NOMO-1 treated with dmso at 0.1 percent for 144 hours (cell line): ENCODE data around the gene HLX.
A peak's percentile ranks its signal among the peaks of the same experiment; 100 is the strongest.

Experiments used
- DNase-seq: peaks from one replicate; lab custom pipeline; 2025; ENCODE audit not compliant: unreplicated experiment; lab: John Stamatoyannopoulos, UW

HLX gene

DNA sequence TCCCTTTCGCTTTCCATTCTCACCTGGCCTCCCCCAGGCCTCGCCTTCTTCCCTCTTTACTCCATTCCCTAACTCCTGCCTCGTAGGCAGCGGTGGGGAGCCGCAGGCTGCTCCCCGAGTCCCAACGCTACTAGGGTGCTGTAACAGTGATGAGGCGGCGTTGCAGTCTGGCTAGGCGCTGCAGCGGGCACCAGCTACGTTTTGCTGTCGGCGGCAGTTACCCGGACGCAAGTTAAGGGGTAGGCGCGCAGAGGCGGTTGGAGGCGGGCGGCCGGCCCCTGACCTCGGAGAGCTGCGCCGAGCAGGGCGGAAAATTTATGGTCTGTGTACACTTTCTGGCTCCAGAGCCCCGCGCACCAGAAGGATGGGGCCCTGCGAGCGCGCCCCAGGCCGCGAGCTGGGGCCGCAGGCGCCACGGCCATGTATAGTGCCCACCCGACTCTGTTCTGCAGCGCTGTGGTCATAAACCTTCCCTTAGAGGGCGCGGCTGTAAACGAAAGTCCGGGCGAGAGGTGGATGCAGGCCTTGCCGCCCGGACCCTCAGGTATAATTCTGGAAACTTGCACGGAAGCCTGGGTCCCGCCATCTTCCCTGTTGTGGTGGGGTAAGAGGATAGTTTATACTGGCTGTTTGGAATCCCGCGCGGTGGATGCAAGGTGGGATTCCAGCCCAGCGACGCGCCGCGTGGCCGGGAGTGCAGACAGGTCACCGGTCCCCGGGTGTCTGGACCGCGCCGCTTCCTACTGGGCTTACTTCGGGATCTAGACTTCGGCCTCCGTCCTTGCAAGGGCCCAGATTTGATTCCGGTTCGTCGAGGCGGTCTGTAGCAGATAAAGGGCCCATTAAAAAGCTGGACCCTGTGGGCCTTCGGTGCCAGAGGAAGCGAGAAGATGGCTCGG lies 15.0 kb downstream of the HLX start:
- no peak for DNase-seq

DNA sequence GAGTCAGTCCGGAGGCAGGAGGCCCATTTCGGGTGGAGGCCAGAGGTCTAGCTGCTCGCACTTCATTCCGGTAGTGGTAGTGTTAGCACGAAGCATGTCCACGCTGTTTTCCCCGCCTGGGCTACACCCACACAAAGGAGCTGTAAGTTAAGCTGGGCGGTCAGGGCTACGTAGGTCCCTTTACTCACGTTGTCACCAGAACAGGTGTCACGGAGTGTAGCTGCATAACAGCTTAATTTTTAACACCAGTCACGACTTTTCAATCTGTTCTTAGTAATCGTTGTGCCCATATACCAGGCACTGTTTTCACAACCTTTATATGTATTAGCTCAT lies 15.6 kb downstream of the HLX start:
- DNase-seq = no peak

DNA sequence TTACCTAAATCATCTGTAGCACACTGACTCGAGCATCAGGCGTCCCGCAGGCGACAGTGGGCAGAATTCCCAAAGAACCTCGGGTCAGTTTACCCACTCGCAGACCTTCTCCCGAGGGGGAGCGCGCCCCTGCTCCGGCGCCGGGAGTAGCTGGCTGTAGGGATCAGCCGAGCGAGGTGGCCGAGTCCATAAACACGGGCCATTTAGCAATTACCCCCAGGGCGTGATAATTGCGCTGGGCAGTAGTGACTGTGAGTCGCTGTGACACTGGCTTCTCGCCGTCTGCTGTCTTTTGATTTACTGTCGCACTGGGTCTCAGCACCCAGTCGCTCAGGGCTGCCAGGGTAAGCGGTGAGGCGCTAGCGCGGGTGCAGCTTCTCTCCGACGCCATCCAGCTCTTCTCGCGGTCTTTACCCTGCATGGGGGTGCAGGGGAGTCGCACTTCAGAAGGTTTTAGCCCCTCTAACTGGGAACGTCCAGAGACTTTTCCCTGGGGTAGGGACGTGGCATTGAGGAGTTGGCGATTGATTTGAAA lies 16.2 kb downstream of the HLX start:
- DNase-seq = no peak

DNA sequence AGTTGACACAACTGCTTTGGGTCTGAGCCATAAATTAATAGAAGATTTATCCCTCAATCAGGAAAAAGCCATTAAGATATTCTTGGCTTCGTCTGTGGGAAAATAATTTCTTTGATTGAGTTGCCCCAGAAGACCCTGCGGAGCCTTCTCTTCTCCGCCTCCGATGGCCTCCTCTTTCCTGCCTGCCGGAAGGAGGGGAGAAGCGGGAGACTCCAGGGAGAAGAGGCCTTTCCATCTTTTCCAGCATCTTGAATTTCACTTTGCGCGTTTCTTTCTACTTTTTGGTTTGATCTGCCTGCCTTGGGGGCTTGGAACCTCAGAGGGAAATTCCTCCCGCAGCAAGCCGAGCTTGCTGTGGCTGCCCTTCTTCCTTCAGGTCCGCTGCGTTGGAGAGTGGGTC lies 16.8 kb downstream of the HLX start:
- DNase-seq = no peak

DNA sequence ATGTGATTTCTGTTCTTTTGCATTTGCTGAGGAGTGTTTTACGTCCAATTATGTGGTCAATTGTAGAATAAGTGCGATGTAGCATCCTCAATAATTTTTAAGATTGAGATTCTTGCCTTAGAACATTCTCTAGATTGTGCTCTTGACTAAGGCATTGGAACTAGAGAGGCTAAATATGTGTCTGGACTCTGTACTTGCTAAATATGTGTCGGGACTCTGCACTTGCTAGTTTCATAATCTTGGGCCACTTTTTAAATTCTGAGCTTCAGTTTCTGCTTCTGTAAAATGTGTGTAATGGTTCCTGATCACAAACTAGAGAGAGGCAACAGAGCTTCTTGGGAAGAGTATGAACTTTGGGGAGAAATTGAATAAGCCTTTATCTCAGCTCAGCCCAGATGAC lies 21.6 kb downstream of the HLX start:
- no peak for DNase-seq

DNA sequence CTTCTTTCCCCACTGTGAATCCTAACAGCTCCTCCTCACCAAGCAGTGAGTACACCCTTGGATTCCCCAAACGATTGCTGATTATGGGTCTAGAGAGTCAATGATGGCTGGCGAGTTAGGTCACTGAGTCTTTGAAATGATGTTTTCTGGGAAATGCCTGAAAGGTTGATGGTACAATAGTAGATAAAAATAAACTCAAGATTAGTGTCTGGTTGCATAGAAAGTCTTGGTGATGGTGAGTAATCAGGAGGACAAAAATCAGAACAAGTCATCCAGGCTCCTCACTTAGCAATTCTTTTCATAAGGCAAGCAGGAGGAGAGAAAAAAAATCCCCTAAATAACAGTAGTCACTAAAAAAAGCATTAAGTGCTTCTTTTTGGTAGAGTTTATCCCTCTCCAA lies 22.6 kb downstream of the HLX start:
- no peak for DNase-seq

DNA sequence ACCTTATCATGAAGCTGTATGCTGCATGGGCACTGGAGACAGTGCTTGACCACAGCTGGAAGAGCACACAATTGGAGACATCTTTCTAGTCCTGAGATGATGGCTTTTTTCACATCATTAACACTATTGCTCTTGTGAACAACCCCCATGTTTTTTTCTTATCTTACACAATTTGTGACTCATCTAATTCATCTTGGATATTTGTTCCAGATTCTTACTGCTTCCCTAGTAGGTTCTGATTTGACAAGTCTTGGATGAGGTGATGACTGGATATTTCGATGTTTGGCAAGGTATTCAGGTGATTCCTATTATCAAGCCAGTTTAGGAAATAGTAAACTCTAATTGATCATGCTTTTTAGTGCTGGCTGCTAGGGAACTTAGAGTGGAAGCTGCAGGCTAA lies 23.7 kb downstream of the HLX start:
- DNase-seq = no peak

DNA sequence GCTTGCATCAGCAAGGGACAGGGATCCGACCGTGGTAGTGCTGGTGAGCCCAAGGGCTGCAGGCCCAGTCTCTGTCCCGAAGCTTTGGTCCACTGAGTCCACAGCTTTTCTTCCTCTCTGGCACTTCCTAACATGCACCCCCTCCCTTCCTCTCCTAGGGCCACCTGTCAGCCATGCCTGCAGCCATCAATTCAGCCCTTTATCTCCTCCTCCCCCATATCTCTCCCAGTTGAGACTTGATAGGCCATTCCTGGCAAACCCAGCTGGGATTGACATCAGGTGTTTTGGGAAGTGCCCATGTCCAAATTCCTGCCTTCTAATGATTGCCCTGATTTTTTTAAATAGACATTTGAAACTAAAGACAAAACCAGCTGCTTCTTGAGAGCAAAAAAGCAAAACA lies 25.6 kb downstream of the HLX start:
- DNase-seq = no peak

DNA sequence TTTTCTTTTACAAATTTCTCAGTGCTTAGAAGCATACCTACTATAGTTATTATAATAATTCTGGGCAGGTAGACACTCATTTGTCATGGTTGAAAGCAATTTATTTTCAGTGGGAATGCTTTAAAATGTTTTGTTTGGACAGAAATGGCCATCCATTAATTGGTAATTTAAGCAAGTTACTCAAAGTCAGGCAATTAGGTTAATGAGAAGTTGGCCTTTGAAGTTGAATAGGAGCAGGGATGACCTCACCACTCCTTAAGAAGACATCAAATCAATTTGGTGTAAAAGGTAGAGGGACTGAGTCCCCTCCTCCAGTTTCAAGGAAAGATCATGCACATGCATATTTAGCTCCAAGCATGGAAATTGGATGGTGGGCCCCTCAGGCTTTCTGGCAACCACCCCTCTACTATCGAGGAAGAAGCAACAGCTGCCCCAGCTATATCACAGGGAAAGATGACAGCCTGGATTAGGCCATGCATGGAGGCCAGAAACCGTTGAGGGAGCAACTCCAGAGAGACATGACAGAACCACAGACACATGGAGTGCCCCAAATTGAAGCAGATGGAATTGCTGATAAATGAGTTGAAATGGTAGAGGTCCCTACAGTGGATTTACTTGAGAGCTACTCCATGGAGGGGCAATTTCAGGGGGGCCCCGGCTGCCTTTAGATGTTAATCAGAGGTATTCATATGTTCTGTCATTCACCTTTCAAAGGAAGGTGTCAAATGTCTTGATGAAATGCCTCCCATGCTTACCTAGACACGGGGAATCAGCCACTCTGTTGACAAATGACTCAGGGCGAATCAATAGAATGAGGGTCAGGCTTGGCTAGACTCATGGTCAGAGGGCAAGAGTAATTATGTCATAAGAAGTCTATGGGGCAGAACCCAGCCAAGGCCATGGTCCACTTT lies 26.7 kb downstream of the HLX start:
- no peak for DNase-seq

DNA sequence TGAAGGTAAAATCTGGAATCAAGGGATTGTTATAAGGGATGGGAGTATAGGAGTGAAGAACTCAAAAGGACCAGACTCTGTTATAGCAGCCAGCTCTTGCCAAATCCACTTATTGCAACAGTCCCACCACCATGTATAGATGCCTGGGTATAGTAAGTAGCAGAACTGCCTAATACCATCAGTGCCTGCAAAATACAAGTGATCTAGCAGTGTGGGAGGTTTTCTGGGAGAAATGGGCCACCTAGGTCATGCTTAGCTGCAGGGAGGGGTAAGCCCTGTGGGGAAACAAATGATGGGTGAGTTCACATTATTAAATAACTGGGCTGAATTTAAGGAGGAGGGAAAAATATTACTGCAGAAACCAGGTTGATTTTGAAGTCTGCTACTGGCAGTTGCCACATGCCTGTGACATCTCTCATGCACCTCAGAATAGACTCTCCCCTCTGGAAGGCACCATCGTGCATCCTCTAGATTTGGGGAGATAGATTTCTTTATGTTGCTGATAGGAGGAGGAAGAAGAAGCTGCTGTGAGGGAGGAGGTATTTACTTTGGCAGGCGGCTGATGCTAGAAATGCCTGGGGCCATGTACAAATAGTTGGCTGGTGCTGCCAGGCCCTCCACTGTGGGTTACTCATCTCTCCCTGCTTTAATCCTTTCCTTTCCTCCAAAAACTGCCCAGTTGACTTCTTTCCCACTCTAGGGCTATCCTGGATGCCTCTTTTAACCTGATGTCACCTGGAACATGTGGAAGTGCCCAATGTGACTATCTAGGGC lies 27.5 kb downstream of the HLX start:
- DNase-seq = no peak

DNA sequence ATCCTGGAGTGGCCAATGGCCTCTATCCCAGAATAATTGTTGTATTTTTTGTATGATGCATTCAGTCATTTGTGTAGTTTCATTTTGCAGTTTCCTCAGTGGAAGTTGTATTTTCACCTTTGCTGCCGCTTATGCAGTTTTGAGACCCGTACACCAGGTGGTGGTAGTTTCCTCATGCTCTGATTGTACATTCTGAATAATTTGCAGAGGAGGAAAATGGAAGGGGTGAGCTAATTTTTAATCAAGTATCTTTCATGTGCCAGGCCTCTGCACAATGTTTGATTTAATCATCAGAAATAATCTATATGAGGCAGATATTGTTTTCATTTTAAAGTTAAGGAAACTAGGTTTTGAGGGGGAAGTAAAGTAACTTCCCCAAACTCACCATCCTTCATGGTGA lies 29.5 kb downstream of the HLX start:
- no peak for DNase-seq

DNA sequence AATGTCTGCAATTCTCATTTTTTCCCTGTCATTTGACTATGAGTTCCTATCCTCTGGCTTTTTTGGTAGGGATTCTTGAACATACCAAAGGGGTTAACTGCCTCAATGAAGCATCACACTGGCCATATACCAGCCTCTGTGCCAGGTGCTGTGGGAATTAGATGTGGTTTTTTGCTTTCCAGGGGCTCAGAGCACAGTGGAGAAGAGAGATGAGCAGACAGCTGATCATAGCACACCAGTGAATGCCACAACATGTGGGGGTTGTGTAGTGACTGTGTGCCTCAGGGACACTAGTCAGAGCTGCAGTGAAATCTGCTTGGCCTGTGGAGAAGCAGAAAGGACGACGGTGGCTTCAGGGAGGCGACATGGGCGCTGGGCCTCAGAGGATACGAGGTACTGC lies 30.8 kb downstream of the HLX start:
- DNase-seq = no peak

DNA sequence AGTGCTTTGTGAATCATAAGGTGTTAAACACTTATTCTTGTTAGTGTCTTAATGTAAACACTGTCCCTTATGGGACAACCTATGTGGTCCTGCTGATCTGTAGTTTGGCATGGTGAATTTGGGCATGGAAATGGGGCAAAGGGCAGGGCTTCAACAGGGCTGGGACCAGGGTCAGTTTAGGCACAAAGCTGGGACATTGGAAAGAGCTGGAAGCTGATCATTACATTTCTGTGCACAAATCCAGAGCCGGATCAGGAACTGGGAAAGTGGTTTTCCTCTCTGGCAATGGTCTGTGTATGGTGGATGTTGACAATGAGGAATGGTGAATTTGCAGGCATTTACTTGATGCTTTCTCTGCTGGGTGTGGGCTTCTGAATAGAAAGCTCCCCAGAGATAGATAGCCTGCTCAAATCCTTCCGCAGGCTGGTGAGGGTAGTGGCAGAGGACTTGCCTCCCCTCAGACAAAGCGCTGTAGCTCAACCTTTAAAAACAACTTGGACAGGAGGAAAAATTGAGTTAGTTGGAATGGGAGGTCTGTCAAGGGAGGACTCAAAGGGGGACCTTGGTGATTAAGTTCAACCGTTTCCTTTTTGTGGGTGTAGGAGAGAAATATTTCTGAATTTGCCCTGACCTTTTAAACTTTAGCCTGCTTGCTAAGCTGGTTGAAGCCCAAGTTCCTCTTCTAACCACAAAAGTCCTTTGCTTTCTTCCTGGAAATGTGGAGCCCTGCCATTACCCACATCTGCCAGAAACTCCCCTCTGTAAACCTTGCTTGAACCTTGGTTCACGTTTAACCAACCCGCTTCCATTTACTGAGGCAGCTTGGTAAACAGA lies 35.3 kb downstream of the HLX start:
- DNase-seq = peak; percentile 64

DNA sequence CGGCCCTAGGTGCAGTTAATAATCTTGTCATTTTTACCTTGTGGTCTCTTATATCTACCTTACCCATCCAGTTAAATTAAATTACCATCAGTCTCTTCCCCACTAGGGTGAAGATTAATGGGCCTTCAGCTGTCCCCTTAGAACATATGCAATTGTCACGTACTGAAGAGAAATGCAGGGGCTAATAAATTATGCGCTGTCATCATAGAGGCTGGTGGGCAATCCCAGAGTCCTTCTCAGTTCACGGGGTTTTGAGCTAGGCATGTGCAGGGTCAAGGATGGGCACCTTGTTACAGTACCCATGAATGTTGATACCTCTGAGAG lies 35.8 kb downstream of the HLX start:
- no peak for DNase-seq

DNA sequence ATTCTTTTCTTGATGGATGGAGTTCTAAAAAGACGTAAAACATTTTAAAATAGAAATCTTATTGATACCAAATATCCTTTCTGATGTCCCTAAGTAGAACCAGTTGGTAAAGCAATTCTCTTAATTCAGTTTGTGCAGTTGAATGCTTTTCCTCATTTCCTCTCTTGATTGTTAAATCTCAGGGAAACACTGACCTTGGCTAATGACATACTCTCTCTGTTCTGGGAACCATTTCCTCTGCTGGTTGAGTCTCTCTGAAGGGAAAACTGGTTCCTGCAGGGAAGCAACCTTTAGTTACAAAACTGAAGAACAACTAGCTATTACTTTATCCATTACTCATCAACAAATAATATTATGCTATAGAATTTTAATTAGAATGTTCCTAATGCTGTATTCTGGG lies 36.7 kb downstream of the HLX start:
- no peak for DNase-seq

DNA sequence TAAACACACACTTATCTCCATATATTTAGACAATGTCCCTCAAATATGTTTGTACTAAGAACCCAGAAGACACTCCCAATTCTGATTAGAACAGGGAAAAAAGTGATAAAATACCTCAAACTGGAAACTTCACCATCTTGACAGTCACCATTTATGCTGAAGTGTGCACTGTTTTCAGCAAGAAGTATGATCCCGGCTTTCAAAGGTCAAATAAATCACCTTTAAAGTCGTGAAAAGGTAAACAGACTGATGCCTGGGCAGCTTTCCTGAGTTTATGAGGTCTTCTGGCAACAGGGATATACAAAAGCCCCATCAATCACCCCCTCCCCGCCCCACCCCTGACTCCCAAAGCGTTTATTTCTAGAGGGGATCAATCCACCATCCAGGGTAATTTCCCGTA lies 37.9 kb downstream of the HLX start:
- DNase-seq = no peak

DNA sequence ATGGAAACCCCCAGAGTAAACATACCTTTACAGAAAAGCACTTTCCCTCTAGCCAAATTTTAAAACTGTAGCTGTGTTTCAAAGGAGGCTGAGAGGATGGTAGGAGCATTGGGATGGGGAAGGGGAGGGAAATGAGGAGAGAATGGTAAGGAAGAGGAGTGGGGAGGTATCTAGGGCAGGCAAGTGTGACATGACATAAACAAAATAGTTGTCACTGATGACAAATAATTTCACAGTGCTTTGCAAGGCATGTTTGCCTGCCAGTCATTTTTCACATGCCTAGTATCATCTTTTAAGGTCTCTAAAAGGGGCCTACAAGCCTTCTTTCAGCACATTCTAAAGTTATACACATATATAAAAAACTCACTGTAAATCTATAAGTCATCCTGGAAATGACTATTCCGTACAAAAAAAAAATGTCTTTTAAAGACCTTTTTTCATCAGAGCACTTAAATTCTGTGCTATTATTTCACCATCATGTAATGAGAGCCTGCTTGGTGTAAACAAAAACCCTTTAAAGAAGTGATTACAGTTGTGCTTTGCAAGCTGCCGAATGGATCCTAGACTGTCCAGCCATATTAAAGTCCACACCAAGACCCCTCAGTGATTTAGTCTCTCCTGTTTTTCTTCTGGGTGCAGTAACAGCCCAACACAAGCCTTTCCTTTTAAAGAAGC lies 38.4 kb downstream of the HLX start:
- DNase-seq = no peak

DNA sequence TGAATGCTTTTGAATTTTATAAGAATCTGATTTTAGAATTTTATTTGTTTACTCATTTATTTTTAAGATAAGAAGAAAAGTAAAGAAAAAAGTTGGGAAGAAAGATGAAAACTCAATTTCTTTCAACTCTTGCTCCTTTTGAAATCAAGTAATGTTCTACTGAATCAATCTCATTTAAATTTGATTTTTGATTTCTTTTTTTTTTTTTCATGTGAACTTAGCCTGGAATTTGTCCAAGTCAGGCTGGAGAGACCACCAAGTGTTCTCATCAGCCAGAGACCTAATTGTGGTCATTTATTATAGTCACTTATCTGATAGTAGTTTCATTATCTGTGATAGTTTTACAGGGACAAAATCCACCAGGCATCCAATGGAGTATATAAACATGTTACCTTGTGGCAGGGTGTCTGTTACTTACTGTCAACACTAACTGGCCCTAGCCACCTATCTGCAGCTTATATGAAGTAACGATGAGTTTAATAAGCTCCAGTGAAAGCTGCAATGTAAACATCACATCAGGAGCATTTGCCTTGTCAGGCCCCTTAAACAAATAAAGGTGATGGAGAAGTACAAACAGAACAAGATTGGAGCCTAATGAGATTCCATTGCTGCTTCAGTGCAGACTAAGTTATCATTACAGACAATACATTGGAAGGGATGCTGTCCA lies 39.2 kb downstream of the HLX start:
- DNase-seq = no peak

DNA sequence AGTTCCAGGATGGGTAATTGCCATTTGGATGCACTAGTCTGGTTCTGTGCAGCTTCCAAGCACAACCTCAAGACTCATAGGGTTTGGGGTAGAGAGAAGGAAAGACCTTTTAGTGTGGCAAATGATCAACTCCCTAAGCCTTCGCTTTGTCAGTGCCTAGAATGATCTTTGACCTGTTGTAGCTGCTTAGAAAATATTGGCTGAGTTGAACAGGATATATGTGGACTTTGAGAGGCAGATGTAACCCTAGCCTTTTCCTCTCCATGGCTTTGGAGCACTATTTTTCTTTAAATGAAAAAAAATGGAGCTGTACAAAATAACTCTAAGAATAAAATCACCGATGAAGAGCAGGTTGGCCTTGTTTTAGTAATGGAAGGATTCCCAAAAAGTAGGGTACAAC lies 41.7 kb downstream of the HLX start:
- no peak for DNase-seq
